ENCODE measurements around the gene SEMA4D.
A peak's percentile ranks its signal among the peaks of the same experiment; 100 is the strongest.

Gene SEMA4D

DNA sequence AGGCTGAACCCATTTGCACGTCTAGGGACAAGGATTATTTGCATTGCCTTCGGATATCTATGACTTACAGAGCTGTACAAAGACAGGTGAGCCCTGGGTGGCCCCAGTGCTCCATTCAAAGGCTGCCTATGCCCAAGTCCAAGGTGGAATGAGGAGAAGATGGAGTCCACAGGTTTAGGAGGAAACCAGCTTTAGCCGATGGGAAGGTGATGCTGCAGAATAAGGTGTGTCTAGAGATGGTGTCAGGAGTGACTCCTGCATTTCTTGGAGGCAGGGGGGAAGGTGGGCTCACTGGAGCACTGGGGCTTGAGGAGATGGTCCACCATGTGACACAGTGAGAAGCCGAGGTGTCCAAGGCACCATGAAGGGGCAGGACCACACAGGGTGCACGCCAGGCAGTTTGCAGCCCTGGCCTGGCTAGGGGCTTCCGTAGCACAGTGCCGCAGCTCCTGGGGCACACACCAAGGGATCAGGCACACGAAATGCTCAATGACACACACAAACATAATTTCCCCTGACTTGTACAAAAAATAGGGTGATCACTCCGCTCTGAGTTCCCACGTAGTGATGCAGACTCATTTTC is 32.1 kb downstream of the SEMA4D start:
- H3K4me1 ChIP-seq (ENCODE audit: low read length) = peaks cover 45% of the 10 kb centered on the region
- H3K36me3 ChIP-seq (replicated peaks; ENCODE audit: low read depth, low read length) = no peaks in the 10 kb centered on the region
- no peaks in the 10 kb centered on the region for H3K9me3 ChIP-seq (ENCODE audit: insufficient read depth, low read length)
- H3K9ac ChIP-seq (ENCODE audit: low read length) = no peak overlapping the region
- peaks cover 10% of the 10 kb centered on the region; the same call in 1 of the 2 replicates for H3K27me3 ChIP-seq (ENCODE audit: low read depth, low read length)
- peak overlapping the region; percentile 79; the same call in 1 of the 2 replicates for H3K4me2 ChIP-seq (ENCODE audit: low read length)
- no peak overlapping the region for H2AFZ ChIP-seq (ENCODE audit: low read depth, low read length)
- H3K4me3 ChIP-seq (ENCODE audit: low read length) = no peak overlapping the region
- no peak overlapping the region for H3K27ac ChIP-seq (ENCODE audit: low read length)
- peaks cover 7% of the 10 kb centered on the region; the same call in 1 of the 2 replicates for H4K20me1 ChIP-seq (ENCODE audit: insufficient read depth, low read length)
- H3K79me2 ChIP-seq (ENCODE audit: low read length) = peaks cover 4% of the 10 kb centered on the region; the same call in 1 of the 2 replicates
- TF ChIP-seq, protein P1, sequence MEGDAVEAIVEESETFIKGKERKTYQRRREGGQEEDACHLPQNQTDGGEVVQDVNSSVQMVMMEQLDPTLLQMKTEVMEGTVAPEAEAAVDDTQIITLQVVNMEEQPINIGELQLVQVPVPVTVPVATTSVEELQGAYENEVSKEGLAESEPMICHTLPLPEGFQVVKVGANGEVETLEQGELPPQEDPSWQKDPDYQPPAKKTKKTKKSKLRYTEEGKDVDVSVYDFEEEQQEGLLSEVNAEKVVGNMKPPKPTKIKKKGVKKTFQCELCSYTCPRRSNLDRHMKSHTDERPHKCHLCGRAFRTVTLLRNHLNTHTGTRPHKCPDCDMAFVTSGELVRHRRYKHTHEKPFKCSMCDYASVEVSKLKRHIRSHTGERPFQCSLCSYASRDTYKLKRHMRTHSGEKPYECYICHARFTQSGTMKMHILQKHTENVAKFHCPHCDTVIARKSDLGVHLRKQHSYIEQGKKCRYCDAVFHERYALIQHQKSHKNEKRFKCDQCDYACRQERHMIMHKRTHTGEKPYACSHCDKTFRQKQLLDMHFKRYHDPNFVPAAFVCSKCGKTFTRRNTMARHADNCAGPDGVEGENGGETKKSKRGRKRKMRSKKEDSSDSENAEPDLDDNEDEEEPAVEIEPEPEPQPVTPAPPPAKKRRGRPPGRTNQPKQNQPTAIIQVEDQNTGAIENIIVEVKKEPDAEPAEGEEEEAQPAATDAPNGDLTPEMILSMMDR (IDR thresholded peaks at IDR 0.05; ENCODE audit: low read depth, low read length) = no peak
- no peak for TF ChIP-seq EZH2phosphoT487 (IDR thresholded peaks at IDR 0.05; ENCODE audit: low read depth)

GRCh38 chr9:89465001-89465451 is 32.9 kb downstream of the SEMA4D start:
- Histone ChIP-seq H3K27ac (ENCODE audit: low read length) (no peak overlapping the region), H3K4me1 (ENCODE audit: low read length) (peaks cover 45% of the 10 kb centered on the region), H2AFZ (ENCODE audit: low read depth, low read length) (no peak overlapping the region), H4K20me1 (ENCODE audit: insufficient read depth, low read length) (peaks cover 7% of the 10 kb centered on the region; the same call in 1 of the 2 replicates), H3K27me3 (ENCODE audit: low read depth, low read length) (peaks cover 10% of the 10 kb centered on the region; the same call in 1 of the 2 replicates), H3K9ac (ENCODE audit: low read length) (no peak overlapping the region), H3K4me3 (ENCODE audit: low read length) (no peak overlapping the region), H3K79me2 (ENCODE audit: low read length) (peaks cover 4% of the 10 kb centered on the region; the same call in 1 of the 2 replicates), H3K9me3 (ENCODE audit: insufficient read depth, low read length) (no peaks in the 10 kb centered on the region), H3K4me2 (ENCODE audit: low read length) (peak overlapping the region; percentile 95), H3K36me3 (replicated peaks; ENCODE audit: low read depth, low read length) (no peaks in the 10 kb centered on the region)
- TF ChIP-seq EZH2phosphoT487 (IDR thresholded peaks at IDR 0.05; ENCODE audit: low read depth) = no peak
- TF ChIP-seq, protein P1 (IDR thresholded peaks at IDR 0.05; ENCODE audit: low read depth, low read length) = no peak

DNA sequence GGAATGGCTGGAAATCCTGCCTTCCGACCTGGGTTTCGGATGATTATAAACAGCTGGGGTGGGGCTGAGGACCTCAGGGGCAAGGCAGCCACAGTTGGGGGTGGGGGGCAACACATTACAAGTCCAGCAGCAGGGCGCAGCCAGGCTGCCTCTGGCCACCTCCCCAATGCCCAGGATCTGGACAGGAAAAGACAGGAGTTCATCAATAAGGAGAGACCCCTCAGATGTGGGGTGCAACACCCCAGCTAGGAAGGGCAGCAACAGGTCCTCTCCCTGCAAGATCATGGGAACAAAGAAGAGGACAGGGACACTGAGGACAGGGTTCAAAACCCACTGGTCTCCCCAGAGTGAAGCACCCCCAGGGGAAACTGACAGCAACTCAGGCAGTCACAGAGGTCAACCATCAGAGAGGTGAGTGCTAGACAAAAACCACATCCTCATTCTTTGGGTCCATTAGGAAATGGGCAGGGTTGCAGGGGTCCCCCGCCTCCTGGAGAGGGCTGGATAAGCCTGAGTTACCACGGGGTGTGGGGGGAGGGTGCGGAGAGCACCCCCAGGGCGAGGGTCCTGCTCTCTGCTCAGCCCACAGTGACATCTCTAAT is 33.5 kb downstream of the SEMA4D start:
- H3K9ac ChIP-seq (ENCODE audit: low read length) = peak overlapping the region; percentile 38; the same call in 1 of the 2 replicates
- no peaks in the 10 kb centered on the region for H3K9me3 ChIP-seq (ENCODE audit: insufficient read depth, low read length)
- no peaks in the 10 kb centered on the region for H3K36me3 ChIP-seq (replicated peaks; ENCODE audit: low read depth, low read length)
- H3K4me3 ChIP-seq (ENCODE audit: low read length) = peak overlapping the region; percentile 66
- TF ChIP-seq EZH2phosphoT487 (IDR thresholded peaks at IDR 0.05; ENCODE audit: low read depth) = no peak
- TF ChIP-seq, protein P1 (IDR thresholded peaks at IDR 0.05; ENCODE audit: low read depth, low read length) = no peak
- no peak overlapping the region for H2AFZ ChIP-seq (ENCODE audit: low read depth, low read length)
- H3K4me2 ChIP-seq (ENCODE audit: low read length) = peak overlapping the region; percentile 95
- peaks cover 10% of the 10 kb centered on the region; the same call in 1 of the 2 replicates for H3K27me3 ChIP-seq (ENCODE audit: low read depth, low read length)
- peaks cover 45% of the 10 kb centered on the region for H3K4me1 ChIP-seq (ENCODE audit: low read length)
- H3K79me2 ChIP-seq (ENCODE audit: low read length) = peaks cover 4% of the 10 kb centered on the region; the same call in 1 of the 2 replicates
- no peak overlapping the region for H3K27ac ChIP-seq (ENCODE audit: low read length)
- H4K20me1 ChIP-seq (ENCODE audit: insufficient read depth, low read length) = peaks cover 10% of the 10 kb centered on the region; the same call in 1 of the 2 replicates
